PC-3 (cell line): ENCODE data around the gene RAMAC.

Experiments
- CTCF ChIP-seq: fragments of 300-600 bp; sonication (generic); conservative IDR thresholded peaks from 2 replicates; pipeline ENCODE4 v1.5.1; 2017; ENCODE audit warnings: antibody characterized with exemption, low read depth, mild to moderate bottlenecking, low read length
- EZH2 ChIP-seq: fragments of 300-600 bp; sonication (generic); IDR thresholded peaks from one replicate; pipeline ENCODE4 v1.6.1; 2017; ENCODE audit warnings: antibody characterized with exemption, mild to moderate bottlenecking, low read length; ENCODE audit not compliant: unreplicated experiment
- EZH2phosphoT487 ChIP-seq: fragments of 300-600 bp; sonication (generic); IDR thresholded peaks from 2 replicates; pipeline ENCODE4 v1.6.1; 2018; ENCODE audit warnings: mild to moderate bottlenecking, antibody characterized with exemption, low read length, borderline replicate concordance

- TF ChIP-seq EZH2 = no peak
- no peak for TF ChIP-seq CTCF
- no peak for TF ChIP-seq EZH2phosphoT487
Measured at GRCh38 chr15:82969353-82969752, 16.7 kb upstream of the RAMAC start.
